Mucosa of descending colon (tissue), 3 donors: ENCODE data around the gene RNF145. TPM values are rescaled to one million over a fixed set of nuclear protein-coding genes. Genes with fewer than 3 reads are reported as not detected.
"Not testable (repeated sequence)": the region's sequence is repeated elsewhere in the genome, so short reads cannot be mapped to it uniquely, and the experiment has no call there.

Source experiments
- ATAC-seq: fragments of 200-7000 bp; cut with Tn5 transposase; one replicate; pipeline ENCODE4 v1.9.1; 2020; ENCODE audit warnings: mild to moderate bottlenecking, moderate library complexity
- DNase-seq, 3 donors: peaks; one replicate each; pipeline ENCODE4 v3.0.0-alpha.2; 2020
- H3K36me3 ChIP-seq: fragments of 200-600 bp; one replicate; pipeline ENCODE4 v1.8.0; 2021; ENCODE audit warnings: low read depth, mild to moderate bottlenecking
- H3K4me1 ChIP-seq: fragments of 200-600 bp; one replicate; pipeline ENCODE4 v1.8.0; 2021; ENCODE audit warnings: low read depth, mild to moderate bottlenecking
- H3K4me3 ChIP-seq: fragments of 200-600 bp; one replicate; pipeline ENCODE4 v1.8.0; 2021; ENCODE audit warnings: mild to moderate bottlenecking
- H3K9me3 ChIP-seq: fragments of 200-600 bp; one replicate; pipeline ENCODE4 v1.8.0; 2021; ENCODE audit warnings: mild to moderate bottlenecking
- CTCF ChIP-seq: fragments of 200-600 bp; IDR thresholded peaks from one replicate; pipeline ENCODE4 v1.8.0; 2022; ENCODE audit warnings: antibody characterized with exemption, mild to moderate bottlenecking
- intact Hi-C, 2 donors: fragments of 100-400 bp; cut with DNase I in 1 of 2; cut with micrococcal nuclease in 1 of 2; formaldehyde crosslinking; loops; one replicate each; pipeline versions ENCODE4 v1.11.0 to v1.11.1; 2022; cut with DNase I, micrococcal nuclease
- total RNA-seq, 3 donors: library from RNA; stranded (reverse); fragmentation: NEBNext Ultra II Directional in 2 of 3; extraction: Animal tissue kit (Norgen Biotek cat#: 25700) in 2 of 3; gene quantifications; one replicate each; pipeline versions ENCODE4 v1.2.1 to v1.2.4, GENCODE V29; 2021 to 2023
- donor health status: DM: no; HTN: no; CAD: no; lungs with moderate emphysema.
- donor health status: DM: no; HTN: no; CAD: no.
- donor health status: DM: no; HTN: yes; CAD: no.

The RNF145 gene
- total RNA-seq, 3 donors from 2014 or later = 50.0 to 72.6 (median 57.2) TPM

- DNase-seq (no peak), ATAC-seq (no peak)
- H3K36me3 ChIP-seq = no peaks in the 10 kb centered on the region
- intact Hi-C loops = loop anchor here in 1 of 2 donors (10.0 kb wide), 2 partner anchors 109 to 159 kb away; partner anchors contain the start of gene UBLCP1
- no peak for TF ChIP-seq CTCF
- H3K4me1 ChIP-seq = no peaks in the 10 kb centered on the region
- H3K9me3 ChIP-seq = no peaks in the 10 kb centered on the region
- no peak overlapping the region for H3K4me3 ChIP-seq
Observed at GRCh38 chr5:159155960-159156359, 53.4 kb downstream of the RNF145 start.

GRCh38 chr5:159152876-159153275 is 56.5 kb downstream of the RNF145 start:
- Histone ChIP-seq H3K4me3 (no peak overlapping the region), H3K9me3 (no peaks in the 10 kb centered on the region), H3K4me1 (no peaks in the 10 kb centered on the region), H3K36me3 (no peaks in the 10 kb centered on the region)
- TF ChIP-seq CTCF = no peak
- intact Hi-C loops = loop anchor here in 1 of 2 donors (10.0 kb wide), 2 partner anchors 112 to 162 kb away; partner anchors contain the start of gene UBLCP1
- ATAC-seq (no peak), DNase-seq (no peak)

- no peak for TF ChIP-seq CTCF
- DNase-seq = no peak
- intact Hi-C loops = no loop called here
- Histone ChIP-seq H3K9me3 (no peaks in the 10 kb centered on the region), H3K4me3 (no peak overlapping the region), H3K4me1 (no peaks in the 10 kb centered on the region), H3K36me3 (no peaks in the 10 kb centered on the region)
- no peak for ATAC-seq
Observed at GRCh38 chr5:159149085-159149484, 60.3 kb downstream of the RNF145 start.

GRCh38 chr5:159147976-159148375 is 61.4 kb downstream of the RNF145 start:
- TF ChIP-seq CTCF = no peak
- intact Hi-C loops = no loop called here
- DNase-seq (no peak), ATAC-seq (no peak)
- no peak overlapping the region for H3K4me3 ChIP-seq
- H3K36me3 ChIP-seq = no peaks in the 10 kb centered on the region
- H3K4me1 ChIP-seq = no peaks in the 10 kb centered on the region
- H3K9me3 ChIP-seq = no peaks in the 10 kb centered on the region

- Histone ChIP-seq H3K36me3 (no peaks in the 10 kb centered on the region), H3K4me3 (no peak overlapping the region), H3K9me3 (no peaks in the 10 kb centered on the region), H3K4me1 (no peaks in the 10 kb centered on the region)
- intact Hi-C loops = no loop called here
- no peak for TF ChIP-seq CTCF
- DNase-seq (no peak), ATAC-seq (no peak)
Observed at GRCh38 chr5:159146839-159147238, 62.5 kb downstream of the RNF145 start.

- H3K36me3 ChIP-seq, ATAC-seq, DNase-seq, H3K4me1 ChIP-seq, H3K4me3 ChIP-seq, H3K9me3 ChIP-seq, intact Hi-C loops: not testable (repeated sequence)
Observed at GRCh38 chr5:159145160-159145559, 64.2 kb downstream of the RNF145 start.
